Measurements from ENCODE around the gene GJA9.

GJA9 gene

GRCh38 chr1:38829368-38829767 lies 52.0 kb downstream of the GJA9 start:
- DNase-seq, result no peak

- DNase-seq, result no peak
Observed at GRCh38 chr1:38827318-38827717, 54.1 kb downstream of the GJA9 start.

GRCh38 chr1:38826886-38827285 lies 54.5 kb downstream of the GJA9 start:
- no peak for DNase-seq

GRCh38 chr1:38826262-38826661 lies 55.1 kb downstream of the GJA9 start:
- no peak for DNase-seq
